HG03521 (cell line): Measurements from ENCODE around the gene RTBDN.
A peak's percentile ranks its signal among the peaks of the same experiment; 100 is the strongest.

Source experiments
- ATAC-seq: cut with Tn5 transposase; IDR thresholded peaks from one replicate; pipeline ENCODE4 v1.9.1; 2021; ENCODE audit warnings: mild to moderate bottlenecking, moderate library complexity; ENCODE audit not compliant: unreplicated experiment

Gene RTBDN

GRCh38 chr19:12783291-12783848 lies 51.0 kb downstream of the RTBDN start:
- ATAC-seq: no peak

- peak; percentile 42 for ATAC-seq
Observed at GRCh38 chr19:12782424-12783290, 51.7 kb downstream of the RTBDN start.

- no peak for ATAC-seq
Observed at GRCh38 chr19:12782174-12782423, 52.3 kb downstream of the RTBDN start.

GRCh38 chr19:12779162-12779993 lies 55.0 kb downstream of the RTBDN start:
- no peak for ATAC-seq

- ATAC-seq: no peak
Observed at GRCh38 chr19:12778905-12779161, 55.5 kb downstream of the RTBDN start.

GRCh38 chr19:12778017-12778904 lies 56.1 kb downstream of the RTBDN start:
- no peak for ATAC-seq

GRCh38 chr19:12777217-12778016 lies 57.0 kb downstream of the RTBDN start:
- no peak for ATAC-seq
